AG08396 (cell line): ENCODE measurements around the gene SF3B3.

Experiments used
- DNase-seq: peaks from one replicate; pipeline ENCODE4 v3.0.0; 2012; ENCODE audit warnings: low spot score, mixed read lengths

Gene SF3B3

DNA sequence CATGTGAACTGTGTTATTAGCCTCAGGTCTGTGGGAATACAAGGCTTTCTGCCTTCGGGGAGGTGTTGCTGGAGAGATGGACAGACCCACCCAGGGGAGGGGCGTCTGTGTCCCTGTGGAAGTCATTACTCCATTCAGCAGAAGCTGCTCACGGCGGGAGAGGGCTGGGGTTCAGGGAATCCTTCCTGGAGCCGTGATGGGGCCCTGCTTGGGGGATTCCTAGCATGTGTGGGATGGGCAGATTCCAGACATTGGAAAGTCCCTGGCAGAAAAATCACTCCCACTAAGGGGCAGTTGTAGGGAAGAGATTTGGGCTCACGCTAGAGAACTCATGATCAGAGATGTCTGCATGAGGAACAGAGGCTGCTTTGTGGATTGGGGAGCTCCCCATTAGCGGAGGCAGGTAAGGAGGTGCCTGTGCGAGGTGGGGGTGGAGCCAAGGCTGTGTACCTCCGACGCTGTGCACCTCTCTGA lies 66.4 kb downstream of the SF3B3 start:
- no peak for DNase-seq

DNA sequence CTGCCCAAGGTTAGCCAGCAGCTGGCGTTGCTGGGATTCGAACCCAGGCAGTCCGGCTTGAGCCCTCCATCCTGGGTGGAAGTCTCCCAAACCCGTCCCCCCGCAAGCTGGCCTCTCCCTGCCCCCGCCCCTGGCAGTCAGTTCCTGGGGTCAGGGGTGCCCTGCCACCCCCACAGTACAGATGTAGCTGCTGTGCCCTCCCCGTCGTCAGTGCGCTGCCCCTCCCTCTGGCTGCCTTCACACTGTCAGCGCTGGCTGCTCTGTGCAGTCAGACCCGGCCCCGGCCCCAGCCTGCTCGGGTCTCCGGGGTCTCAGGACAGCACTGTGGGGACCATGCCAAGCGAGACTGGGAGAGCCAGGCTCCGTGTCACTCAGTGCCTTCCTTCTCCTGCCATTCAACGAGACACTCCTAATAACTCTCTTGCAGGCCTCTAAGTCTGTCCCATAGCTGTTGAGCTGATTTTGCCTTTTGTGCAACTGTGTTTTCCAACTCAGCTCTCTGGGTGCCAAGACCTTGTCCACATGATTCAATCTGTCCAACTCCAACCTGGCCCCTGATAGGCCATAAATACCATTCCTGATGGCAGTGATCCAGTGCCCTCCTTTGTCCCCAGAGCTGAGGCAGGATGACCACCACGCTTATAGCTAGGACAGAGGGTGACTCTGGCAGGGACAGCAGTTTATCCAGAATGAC lies 67.3 kb downstream of the SF3B3 start:
- DNase-seq: no peak

DNA sequence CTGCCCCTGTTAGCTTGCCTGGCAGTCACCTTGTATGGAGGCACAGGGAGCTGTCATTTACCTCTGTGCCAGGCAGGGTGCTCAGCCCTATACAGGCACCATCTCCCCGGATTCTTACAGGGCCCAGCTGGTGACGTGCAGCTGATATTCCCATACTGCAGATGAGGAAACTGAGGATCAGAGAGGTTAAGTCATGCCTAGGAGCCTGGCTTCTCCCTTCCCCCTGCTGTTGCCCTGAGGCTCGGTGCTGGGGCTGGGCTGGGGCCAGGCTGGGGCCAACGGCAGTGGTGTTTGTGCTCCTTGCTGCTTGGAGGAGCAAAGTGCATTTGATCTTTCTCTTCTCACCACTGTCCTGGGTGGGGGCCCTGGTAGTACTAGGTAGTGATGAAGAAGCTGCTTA lies 68.0 kb downstream of the SF3B3 start:
- DNase-seq: no peak

DNA sequence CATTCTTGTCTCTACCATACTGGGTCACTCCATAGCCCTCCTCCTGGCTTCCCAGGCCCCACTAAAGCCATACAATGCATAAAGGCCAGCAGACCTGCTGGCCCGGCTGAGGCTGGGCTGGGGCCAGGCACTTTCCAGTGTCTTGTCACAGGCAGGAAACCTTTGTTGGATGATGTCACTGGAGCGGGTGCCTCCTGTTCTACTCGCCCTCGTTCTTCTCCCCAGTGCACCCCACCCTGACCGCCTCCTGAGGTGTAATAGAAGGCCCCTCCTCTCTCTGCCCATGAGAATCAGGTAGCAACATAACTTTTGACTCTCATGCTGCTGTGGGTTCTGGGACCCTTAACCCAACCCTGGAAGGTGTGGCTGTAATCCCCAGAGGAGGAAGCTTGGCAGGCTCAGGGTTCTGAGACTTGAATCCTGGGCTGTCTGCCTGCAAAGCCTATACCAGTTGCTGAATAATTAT lies 68.5 kb downstream of the SF3B3 start:
- DNase-seq: no peak

DNA sequence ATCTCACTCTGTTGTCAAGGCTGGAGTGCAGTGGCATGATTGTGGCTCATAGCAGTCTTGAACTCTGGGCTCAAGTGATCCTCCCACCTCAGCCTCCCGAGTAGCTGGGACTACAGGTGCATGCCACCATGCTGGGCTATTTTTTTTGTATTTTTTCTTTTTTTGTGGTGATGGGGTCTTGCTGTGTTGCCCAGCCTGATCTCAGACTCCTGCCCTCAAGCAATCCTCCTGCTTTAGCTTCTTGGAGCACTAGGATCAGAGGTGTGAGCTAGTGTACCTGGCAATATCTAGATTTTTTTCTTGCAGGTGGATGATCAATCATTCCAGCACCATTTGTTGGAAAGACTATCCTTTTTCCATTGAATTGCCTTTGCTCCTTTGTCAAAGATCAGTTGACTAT lies 69.9 kb downstream of the SF3B3 start:
- DNase-seq: no peak

DNA sequence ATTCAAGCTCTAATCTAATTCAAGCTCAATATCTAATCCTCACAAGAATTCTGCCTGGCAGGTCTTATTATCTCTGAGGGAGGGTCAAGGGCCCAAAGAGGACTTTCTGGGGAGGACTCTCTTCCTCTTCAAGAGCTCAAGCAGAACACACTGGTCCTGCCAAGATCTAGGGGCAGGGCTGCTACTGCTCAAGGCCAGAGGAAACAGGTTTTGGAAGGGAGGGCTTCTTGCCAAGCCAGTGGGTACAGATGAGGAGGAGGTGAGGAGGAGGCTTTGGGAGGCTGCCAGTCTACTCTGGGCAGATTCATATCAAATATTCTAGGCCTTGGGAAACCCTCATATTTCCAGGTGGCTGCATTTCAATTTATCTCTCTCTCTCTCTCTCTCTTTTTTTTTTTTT lies 71.0 kb downstream of the SF3B3 start:
- no peak for DNase-seq

DNA sequence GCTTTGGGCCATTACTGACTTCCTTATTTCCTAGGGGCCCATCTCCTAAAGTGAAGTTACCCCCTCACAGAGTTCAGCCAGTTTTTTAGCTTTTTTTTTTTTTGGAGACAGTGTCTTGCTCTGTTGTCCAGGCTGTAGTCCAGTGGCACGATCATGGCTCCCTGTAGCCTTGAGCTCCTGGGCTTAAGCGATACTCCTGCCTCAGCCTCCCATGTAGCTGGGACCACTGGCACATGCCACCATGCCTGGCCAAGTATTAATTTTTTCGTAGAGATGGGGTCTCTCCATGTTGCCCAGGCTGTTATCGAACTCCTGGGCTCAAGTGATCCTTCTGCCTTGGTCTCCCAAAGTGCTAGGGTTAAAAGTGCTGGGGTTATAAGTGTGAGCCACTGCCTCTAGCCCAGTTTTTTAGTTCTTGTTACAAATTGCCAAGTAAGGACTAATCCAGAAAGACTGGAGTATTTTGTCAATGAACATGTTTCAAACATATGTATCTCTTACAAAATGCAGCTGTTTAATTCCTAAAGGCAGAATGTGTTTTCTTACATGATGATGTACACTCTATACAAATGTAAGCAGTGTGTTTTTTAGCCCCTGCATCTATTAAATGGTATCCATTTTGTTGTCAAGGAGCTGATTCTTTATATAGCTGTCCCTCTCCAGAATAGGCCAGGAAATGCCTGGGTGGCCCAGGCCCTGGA lies 73.7 kb downstream of the SF3B3 start:
- no peak for DNase-seq

DNA sequence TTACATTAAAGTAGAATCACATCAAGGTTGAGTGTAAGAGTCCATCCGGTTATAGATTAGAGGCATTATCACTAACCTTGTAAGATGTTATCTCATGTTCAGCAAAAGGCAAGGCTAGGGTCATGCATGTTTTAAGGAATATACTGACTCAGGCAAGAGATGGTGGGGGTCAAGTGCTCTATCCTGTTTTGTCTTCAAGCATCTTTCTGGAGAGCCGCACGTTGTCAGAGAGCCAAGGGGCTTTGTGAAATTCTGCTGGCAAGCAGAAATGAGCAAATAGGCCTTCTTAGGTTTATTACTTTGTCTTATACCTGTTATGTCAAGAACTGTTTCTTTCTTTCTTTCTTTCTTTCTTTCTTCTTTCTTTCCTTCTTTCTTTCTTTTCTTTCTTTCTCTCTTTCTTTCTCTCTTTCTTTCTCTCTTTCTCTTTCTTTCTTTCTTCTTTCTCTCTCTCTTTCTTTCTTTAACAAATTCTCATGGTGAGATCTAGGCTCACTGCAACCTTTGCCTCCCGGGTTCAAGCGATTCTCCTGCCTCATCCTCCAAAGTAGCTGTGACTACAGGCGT lies 75.4 kb downstream of the SF3B3 start:
- no peak for DNase-seq

DNA sequence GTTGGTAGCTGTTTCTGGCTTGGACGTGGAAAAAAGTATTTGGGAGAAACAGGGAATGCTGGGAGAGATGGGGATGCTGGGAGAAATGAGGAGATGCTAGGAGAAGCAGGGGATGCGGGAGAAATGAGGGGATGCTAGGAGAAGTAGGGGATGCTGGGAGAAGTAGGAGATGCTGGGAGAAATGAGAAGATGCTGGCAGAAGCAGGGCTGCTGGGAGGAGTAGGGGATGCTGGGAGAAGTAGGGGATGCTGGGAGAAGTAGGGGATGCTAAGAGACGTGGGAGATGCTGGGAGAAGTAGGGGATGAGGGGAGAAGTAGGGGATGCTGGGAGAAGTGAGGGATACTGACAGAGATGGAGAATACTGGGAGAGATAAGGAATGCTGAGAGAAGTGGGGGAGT lies 77.1 kb downstream of the SF3B3 start:
- DNase-seq: no peak

DNA sequence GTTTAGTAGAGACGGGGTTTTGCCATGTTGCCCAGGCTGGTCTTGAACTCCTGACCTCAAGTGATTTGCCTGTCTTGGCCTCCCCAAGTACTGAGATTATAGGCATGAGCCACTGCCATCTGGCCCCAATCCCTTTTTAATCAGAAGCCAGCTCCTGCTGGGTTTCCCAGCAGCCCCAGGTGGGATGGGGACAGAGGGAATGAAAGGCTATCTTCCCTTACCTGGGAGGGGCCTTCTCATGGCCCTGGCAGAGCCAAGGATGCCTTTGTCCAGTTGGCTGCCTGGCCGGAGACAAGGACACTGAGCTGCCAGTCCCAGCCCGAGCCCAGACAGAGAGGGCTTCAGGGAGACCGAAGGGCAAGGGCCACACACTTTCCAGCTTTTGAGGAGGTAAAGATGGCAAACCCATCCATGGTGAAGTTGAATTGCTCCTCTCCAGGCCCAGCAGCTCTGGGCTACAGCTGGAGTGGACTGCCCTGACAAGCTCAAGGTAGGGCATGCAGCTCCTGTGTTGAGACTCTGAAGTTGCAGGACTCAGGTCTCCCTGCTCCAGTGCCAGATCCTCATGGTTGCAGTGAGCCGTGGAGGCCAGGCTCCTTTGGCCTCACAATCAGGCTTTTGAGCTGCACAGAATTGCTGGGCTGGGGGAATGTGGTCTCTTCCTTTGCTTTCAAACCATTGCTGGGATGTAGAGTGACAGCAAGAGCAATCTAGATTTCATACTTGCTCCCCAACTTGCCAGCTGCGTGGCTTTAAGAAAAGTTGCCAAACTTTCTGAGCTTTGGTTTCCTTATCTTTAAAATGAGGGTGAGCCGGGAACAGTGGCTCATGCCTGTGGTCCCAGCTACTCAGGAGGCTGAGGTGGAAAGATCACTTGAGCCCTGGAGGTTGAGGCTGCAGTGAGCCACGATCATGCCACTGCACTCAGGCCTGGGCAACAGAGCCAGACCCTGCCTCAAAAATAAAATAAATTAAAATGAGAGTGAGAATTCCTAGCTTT lies 78.3 kb downstream of the SF3B3 start:
- DNase-seq: no peak

DNA sequence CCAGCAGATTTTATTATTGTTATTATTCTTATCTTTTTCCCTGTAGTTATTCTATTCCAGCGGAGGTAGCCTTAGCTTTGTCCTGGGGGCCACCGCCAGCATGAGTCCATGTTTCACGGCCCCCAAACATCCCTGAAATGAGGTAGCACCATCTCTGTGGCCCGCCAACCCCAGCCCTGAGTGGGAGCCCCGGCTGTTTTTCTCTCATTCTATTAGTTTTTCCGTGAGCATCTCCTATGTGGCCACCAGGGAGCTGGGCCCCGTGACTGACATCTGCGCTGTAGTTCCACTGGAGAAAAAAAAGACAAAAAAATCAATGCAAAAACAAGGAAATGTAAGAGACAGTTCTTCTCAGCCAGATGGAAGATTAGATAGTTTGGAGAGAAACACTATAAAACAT lies 79.2 kb downstream of the SF3B3 start:
- no peak for DNase-seq

DNA sequence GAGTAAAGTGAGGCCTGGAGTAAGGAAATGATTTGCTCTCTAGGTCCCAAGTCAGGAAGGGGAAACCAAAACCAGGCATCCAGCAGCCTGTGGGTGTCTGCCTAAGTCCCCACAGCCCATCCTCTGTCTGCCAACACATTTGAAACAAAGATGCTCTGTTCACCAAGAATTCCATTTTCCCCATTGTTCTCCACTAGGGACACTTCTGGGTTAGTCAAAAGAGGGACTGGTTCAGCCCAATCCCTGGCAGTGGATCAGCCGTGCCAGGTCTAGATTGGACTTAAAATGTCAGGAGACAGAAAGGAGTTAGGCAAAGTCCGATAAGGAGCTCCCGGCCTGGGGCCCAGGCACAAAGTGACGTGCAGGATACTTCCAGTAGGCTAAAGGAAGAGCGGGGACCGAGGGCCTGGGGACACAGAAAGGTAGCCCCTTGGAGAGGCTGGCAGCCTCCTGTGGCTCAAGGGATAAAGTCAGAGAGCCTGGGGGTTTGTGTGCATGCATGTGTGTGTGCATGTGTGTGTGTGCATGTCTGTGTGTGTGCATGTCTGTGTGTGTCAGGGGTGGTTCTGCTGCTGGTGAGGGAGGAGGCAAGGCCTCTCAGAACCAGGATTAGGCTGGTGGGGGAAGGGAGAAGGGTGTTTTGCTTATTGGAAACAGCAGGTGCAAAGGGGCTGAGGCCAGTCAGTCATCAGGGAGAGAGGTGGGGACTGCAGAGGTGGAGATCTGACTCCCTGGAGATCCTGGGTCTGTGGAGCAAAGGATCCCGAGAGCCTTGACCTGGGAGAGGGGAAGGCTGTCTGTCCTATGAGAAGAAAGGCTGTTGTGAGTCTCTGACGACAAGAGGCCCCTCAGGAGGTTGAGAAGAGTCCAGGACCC lies 81.0 kb downstream of the SF3B3 start:
- no peak for DNase-seq

DNA sequence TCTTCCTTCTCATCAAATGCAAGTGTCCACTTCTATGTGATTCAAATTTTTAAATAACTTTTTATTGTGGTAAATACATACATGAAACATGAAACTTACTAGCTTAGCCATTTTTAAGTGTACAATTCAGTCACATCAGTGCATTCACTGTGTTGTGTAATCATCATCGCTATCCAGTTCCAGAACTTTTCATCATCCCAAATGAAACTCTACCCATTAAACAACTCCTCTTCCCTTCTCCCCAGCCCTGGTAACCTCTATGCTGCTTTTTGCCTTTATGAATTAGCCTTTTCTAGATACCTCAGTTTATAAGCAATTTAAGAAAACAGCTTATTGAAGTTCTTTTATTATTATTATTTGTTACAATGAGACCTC lies 81.7 kb downstream of the SF3B3 start:
- no peak for DNase-seq

DNA sequence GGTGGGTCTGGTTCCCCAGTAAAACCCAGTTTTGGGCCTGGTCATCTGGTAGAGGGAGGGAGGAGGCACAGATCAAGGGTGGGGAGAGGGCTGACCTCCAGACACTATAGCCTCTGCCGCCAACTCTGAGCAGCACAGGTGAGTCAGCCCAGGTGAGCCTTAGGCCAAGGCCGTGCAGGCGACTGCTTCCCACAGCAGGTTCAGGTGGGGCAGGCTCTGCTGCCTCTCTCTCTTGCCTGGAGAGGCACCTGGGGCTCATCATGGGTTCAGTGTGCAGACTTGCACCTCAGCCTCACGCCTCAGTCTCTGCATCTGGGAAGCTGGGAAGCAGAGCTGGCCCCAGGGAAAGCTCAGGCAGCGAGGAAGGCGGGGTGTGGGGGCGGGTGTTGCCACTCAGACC lies 84.9 kb downstream of the SF3B3 start:
- DNase-seq: no peak

DNA sequence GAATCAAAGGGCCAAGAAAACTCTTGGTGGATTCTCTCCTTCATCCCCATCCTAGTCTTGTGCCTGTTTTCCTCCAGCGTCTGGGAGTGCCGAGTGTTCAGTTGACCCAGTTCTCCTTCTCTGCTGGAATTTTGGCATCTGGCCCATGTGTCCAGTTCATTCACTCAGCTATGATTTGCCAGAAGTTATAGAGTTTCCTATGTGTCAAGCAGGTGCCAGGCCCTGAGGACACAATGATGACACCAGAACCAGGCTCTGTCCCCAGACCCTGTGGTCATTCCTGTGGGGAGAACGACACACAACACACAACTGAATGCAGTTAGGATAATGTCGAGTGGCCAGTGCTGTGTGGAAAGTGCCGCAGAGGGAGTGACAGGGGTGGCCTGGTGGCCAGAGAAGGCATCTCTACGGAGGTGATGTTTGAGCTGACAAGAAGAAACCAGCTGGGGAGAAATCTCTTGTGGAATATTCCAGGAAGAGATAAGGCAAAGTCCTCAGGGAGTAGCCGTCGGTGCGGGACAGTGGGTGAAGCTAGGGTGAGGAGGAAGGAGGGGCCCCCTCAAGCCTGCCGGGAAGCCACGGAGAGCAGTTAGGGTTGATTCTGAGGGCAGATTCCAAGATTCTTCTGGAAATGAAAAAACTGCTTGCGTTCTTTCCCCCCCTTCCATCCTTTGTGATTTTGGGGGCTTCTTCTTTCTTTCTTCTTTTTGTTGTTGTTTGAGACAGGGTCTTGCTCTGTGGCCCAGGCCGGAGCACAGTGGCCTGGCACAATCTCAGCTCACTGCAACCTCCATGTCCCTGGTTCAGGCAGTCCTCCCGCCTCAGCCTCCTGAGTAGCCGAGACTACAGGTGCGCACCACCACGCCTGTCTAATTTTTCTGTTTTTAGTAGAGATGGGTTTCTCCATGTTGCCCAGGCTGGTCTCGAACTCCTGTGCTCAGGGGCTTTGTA lies 86.9 kb downstream of the SF3B3 start:
- no peak for DNase-seq

DNA sequence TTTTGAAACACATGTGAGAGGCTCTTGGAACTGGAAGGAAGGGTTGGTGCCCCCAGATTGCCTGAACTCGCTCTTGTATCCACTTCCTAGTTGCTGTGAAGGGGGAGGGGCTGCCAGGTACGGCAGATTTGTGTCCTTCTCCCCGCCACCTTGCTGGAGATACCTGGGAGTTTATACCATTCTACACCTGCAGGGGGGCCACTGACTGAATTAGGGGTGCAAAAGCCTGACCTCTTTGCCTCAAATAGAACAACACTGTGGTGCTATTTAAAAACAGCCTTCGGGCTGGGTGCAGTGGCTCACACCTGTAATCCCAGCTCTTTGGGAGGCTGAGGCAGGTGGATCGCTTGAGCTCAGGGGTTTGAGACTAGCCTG lies 87.6 kb downstream of the SF3B3 start:
- no peak for DNase-seq

DNA sequence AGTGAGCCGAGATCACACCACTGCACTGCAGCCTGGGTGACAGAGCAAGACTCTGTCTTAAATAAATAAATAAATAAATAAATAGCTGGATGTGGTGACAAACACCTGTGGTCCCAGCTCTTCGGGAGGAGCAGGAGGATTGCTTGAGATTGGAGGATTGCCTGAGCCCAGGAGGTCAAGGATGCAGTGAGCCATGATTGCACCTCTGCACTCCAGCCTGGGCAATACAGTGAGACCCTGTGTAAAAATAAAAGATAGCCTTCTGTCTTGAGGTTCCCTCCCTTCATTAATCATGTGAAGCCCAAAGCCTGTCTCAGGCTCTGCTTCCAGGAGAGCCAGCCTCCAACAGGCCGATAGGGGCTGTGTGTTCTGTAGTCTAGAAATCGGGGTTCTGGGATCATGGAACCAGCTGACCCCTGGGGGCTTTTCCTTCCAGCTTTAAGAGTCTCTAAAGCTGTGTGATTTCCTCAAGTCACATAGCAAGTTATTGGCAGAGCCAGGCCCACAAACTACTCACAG lies 88.2 kb downstream of the SF3B3 start:
- DNase-seq: no peak

DNA sequence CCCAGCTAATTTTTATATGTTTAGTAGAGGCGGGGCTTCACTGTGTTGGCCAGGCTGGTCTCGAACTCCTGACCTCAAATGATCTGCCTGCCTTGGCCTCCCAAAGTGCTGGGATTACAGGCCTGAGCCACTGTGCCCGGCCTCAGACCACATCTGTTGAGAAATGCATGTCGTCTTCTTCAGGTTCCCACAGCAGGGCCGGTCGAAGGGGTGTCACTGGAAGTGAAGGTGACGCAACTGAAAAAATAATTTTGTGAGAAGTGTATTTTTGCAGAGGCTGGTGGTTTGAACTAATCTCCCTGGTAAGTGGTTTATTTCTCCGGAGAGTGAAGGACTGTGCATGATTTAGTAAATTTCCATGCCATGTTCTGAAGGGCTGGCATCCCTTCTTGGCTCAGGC lies 89.3 kb downstream of the SF3B3 start:
- DNase-seq: no peak

DNA sequence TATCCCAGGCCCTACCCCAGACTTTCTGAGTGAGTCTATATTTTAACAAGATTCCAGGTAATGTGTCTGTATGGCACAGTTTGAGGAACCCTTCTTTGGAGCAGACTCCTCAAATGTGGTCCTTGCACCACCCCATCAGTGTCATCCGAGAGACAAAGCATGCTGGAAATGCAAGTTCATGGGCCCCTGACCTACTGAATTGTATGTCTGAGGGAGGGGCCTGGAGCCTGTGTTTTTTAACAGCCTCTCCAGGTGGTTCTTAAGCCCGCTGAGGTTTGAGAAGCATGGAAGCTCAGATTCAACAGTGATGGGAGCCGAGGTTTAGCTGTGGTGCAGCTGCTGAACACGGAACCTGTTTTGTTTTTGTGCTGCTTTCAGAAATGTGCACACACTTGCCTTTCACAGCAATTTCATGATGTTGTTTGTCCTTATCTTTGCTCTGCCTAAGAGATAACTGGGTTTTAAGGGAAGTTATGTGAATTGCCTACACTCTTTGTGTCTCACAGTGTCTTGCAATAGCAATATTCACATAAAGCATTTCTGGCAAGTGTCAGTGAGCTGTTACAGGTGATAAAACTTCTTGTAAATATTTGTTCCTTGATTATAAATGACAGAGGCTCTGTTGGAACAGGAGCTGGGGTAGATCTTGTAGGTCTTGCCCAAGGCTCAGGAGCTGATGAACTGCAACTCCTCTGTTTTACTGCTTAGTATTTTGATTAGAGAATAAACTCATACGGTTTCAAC lies 90.8 kb downstream of the SF3B3 start:
- DNase-seq: no peak
